Thymus (tissue), 11 donors: Measurements from ENCODE around the gene EDC3. TPM values are rescaled to one million over a fixed set of nuclear protein-coding genes. Genes with fewer than 3 reads are reported as not detected.
A peak's percentile ranks its signal among the peaks of the same experiment; 100 is the strongest.
"Not testable (repeated sequence)": the region's sequence is repeated elsewhere in the genome, so short reads cannot be mapped to it uniquely, and the experiment has no call there.

Experiments
- DNase-seq, 9 donors: peaks; one replicate each; pipeline ENCODE4 v3.0.0-alpha.2; 2013; ENCODE audit warnings: low spot score in 9 of 9, low read depth in 6 of 9, missing footprints in 1 of 9
- H3K27ac ChIP-seq, 2 donors: one replicate each; pipeline ENCODE4 v1.5.1; 2013; ENCODE audit warnings: control low read depth in 1 of 2, low read depth in 1 of 2, low read length in 1 of 2, mild to moderate bottlenecking in 1 of 2, moderate library complexity in 1 of 2
- H3K27me3 ChIP-seq, 2 donors: one replicate each; pipeline ENCODE4 v1.5.1; 2013; ENCODE audit warnings: low read length in 1 of 2; ENCODE audit not compliant: control insufficient read depth in 2 of 2, insufficient read depth in 1 of 2
- H3K36me3 ChIP-seq, 2 donors: one replicate each; pipeline ENCODE4 v1.5.1; 2013; ENCODE audit warnings: low read length in 1 of 2, mild to moderate bottlenecking in 1 of 2, moderate library complexity in 1 of 2; ENCODE audit not compliant: control insufficient read depth in 2 of 2, insufficient read depth in 2 of 2
- H3K4me1 ChIP-seq, 2 donors: one replicate each; pipeline ENCODE4 v1.5.1; 2013; ENCODE audit warnings: low read length in 2 of 2; ENCODE audit not compliant: control insufficient read depth in 2 of 2, insufficient read depth in 2 of 2
- H3K4me3 ChIP-seq, 2 donors: one replicate each; pipeline ENCODE4 v1.5.1; 2013; ENCODE audit warnings: low read length in 2 of 2, control low read depth in 1 of 2, mild to moderate bottlenecking in 1 of 2
- H3K9me3 ChIP-seq, 2 donors: one replicate each; pipeline ENCODE4 v1.5.1; 2013; ENCODE audit warnings: low read length in 1 of 2, mild to moderate bottlenecking in 1 of 2; ENCODE audit not compliant: control insufficient read depth in 2 of 2, insufficient read depth in 1 of 2
- WGBS: extraction: QIAGEN DNeasy Blood & Tissue Kit; methylation state at CpG from one replicate; pipeline ENCODE4 v1.1.7; 2013; 5-methylcytosine and 5-hydroxymethylcytosine counted together
- polyA plus RNA-seq: library from polyadenylated mRNA; stranded (reverse); fragments of 200-250 nt; gene quantifications from one replicate; pipeline ENCODE4 v1.2.3, GENCODE V29; 2013
- total RNA-seq: library from RNA; stranded (reverse); fragments of 120-200 nt; gene quantifications from one replicate; pipeline ENCODE4 v1.2.4, GENCODE V29; 2013
- donor health status: healthy.

Gene EDC3
- total and polyA plus RNA-seq, 2 donors = 10.1 to 14.6 TPM

- Histone ChIP-seq H3K4me3 (no peak overlapping the region), H3K9me3 (no peaks in the 10 kb centered on the region), H3K4me1 (peaks cover 0 to 6% of the 10 kb centered on the region in 2 donors), H3K27me3 (peaks cover 0 to 2% of the 10 kb centered on the region in 2 donors), H3K27ac (no peak overlapping the region), H3K36me3 (no peaks in the 10 kb centered on the region)
- no peak for DNase-seq
- WGBS = 93% methylated on average over 12 of the region's 12 CpGs
These were observed 90.6 kb downstream of the EDC3 start for GRCh38 chr15:74604983-74605794.

DNA sequence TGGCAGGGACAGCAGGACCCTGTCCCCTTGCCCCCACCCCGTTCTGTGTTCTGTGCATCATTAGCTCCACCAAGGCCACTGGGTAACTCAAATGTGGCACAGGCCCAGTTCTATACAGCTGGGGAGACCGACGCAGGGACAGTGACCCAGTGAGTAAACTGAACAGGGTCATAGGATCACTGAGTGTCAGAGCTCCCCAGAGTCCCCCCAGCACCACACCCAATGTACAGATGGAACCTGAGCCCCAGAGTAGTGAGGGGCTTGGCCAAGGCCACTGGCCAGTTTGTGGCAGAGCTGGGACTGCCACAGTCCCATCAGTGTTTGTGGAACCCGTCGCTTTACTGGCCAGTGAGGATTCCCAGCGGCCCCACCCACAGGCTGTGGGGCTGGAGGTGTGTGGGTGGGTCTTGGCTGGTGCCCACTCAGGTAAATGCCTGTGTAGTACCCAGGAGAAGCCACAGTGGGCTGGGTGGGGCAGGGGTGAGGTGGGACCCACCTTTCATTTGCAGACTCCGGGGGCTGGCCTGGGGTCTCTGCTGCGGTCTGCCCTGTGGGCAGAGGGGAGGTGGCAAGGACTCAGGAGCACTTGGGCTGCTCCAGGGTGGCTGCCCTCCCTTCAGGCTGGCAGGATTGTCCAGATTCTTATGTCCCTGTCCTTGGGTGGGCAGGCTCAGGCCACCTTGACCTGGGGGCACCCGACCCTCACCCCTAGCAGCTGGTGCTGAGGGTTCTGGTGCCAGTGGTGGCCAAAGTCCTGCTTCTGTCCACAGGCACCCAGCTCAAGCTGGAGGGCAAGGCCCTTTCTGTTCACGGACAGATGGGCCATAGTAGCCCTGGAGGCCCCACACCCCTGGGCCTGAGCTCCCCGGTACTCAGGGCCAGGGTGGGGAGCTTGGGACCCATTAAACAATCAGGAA, 91.8 kb downstream of the EDC3 start:
- no peaks in the 10 kb centered on the region for H3K9me3 ChIP-seq
- DNase-seq = no peak
- peaks cover 0 to 2% of the 10 kb centered on the region in 2 donors for H3K27me3 ChIP-seq
- H3K4me3 ChIP-seq = no peak overlapping the region
- no peak overlapping the region for H3K27ac ChIP-seq
- H3K36me3 ChIP-seq = no peaks in the 10 kb centered on the region
- H3K4me1 ChIP-seq = peaks cover 2 to 6% of the 10 kb centered on the region in 2 donors
- WGBS = 94% methylated on average over 11 of the region's 11 CpGs

GRCh38 chr15:74603026-74603788, 92.6 kb downstream of the EDC3 start:
- H3K9me3 ChIP-seq = no peaks in the 10 kb centered on the region
- H3K4me1 ChIP-seq = peaks cover 7 to 15% of the 10 kb centered on the region in 2 donors
- WGBS = 98% methylated on average over 13 of the region's 13 CpGs
- no peak for DNase-seq
- no peak overlapping the region for H3K4me3 ChIP-seq
- H3K27ac ChIP-seq = no peak overlapping the region
- H3K27me3 ChIP-seq = no peaks in the 10 kb centered on the region
- no peaks in the 10 kb centered on the region for H3K36me3 ChIP-seq

DNA sequence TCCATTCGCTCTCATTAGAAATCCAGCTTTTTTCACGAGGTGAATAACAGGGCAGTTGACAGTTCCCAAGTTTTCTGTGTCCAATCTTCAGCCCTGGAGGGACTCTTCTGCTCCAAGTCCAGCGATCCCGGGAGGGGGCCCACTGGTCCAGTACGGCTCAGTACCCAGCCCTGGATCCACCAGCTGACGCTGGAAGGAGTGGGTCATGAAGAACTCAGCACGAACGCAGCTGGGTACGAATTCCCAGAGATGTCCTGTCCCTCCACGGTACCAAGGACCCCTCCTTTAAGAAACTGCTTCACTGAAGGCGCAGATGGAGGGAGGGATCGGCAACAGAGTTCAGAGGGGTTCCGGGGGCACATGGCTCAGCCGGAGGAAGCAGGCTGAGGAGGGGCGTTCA, 96.7 kb downstream of the EDC3 start:
- Histone ChIP-seq H3K27me3 (no peaks in the 10 kb centered on the region), H3K4me1 (peaks cover 10 to 18% of the 10 kb centered on the region in 2 donors), H3K4me3 (peak overlapping the region; percentile 80 to 83), H3K27ac (no peak overlapping the region), H3K9me3 (no peaks in the 10 kb centered on the region), H3K36me3 (peaks cover 0 to 6% of the 10 kb centered on the region in 2 donors)
- no peak for DNase-seq
- 93% methylated on average over 15 of the region's 15 CpGs for WGBS

DNA sequence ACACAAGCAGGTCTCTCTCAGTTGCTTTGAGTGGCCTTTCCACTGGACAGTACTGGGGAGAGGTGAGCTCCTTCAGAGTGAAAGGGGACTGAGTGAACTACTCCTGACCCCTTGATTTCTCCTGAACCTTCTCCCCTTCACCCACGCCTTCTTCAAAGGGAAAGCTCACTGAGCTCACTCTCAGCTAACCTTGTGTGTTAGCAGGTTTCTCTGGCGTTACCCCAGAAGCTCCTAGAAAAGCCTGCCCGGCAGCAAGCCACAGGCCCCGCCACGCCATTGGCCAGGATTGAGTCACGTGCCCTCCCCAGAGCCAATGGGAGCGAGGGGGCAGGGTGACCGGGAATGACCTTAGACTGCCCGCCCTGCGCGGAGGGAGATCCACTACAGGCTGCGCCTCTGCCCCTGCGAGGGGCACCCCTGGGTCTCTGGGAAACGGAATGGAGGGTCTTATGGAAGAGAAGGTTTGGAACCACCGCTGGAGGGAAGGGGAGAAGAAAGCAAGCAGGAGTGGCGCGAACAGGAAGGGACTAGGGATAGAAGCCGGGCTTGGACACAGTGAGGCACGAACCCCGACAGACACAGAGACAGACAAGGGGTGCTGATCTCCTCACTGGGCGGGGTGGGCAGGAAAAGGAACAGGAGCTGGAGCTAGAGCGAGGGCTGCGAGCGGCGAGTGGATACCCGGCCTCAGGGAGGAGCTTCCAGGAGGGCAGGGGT, 97.5 kb downstream of the EDC3 start:
- H3K27me3 ChIP-seq = no peaks in the 10 kb centered on the region
- H3K4me3 ChIP-seq = peak overlapping the region; percentile 80 to 83
- H3K36me3 ChIP-seq = peaks cover 7 to 10% of the 10 kb centered on the region in 2 donors
- H3K27ac ChIP-seq = peak overlapping the region; percentile 88 to 90
- peak in 8 of 9 donors; percentile 73 to 91 (median 82) for DNase-seq
- 1% methylated on average over 26 of the region's 26 CpGs for WGBS
- H3K4me1 ChIP-seq = peaks cover 10 to 18% of the 10 kb centered on the region in 2 donors
- no peaks in the 10 kb centered on the region for H3K9me3 ChIP-seq

DNA sequence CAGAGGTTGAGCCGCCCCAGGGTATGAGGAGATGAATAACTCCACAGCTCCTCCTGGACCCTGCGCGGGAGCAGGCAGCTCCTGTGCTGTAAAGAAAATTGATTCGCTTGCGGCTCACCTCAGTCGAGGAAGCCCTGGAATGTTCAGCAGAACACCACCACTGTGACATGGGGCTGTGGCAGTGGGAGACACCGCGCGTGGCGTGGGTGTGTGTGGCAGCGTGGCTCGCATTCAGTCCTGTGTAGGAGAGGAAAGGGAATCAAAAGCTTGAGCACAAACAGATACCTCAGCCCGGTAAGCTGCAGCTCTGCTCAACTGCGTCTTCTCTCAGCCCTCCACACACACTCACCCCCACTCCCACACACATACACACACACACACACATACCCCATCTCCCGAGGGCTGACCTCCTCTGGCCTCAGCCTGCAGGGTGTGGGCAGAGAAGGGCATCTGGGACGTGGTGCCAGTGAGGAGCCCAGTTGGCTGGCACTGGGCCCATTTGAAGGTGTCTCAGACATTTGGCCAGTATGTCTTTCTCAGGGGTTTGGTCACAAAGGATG, 98.6 kb downstream of the EDC3 start:
- not testable (repeated sequence) for H3K9me3 ChIP-seq, H3K27ac ChIP-seq, H3K27me3 ChIP-seq, H3K4me3 ChIP-seq, DNase-seq
- Histone ChIP-seq H3K4me1 (peaks cover 10 to 18% of the 10 kb centered on the region in 2 donors), H3K36me3 (peaks cover 16 to 20% of the 10 kb centered on the region in 2 donors)
- WGBS = 97% methylated on average over 16 of the region's 16 CpGs

GRCh38 chr15:74596736-74597135, 99.1 kb downstream of the EDC3 start:
- Histone ChIP-seq H3K36me3 (peaks cover 20 to 25% of the 10 kb centered on the region in 2 donors), H3K4me1 (peaks cover 10 to 18% of the 10 kb centered on the region in 2 donors)
- H3K4me3 ChIP-seq, DNase-seq, H3K9me3 ChIP-seq, H3K27me3 ChIP-seq, H3K27ac ChIP-seq: not testable (repeated sequence)
- 87% methylated on average over 10 of the region's 11 CpGs for WGBS

DNA sequence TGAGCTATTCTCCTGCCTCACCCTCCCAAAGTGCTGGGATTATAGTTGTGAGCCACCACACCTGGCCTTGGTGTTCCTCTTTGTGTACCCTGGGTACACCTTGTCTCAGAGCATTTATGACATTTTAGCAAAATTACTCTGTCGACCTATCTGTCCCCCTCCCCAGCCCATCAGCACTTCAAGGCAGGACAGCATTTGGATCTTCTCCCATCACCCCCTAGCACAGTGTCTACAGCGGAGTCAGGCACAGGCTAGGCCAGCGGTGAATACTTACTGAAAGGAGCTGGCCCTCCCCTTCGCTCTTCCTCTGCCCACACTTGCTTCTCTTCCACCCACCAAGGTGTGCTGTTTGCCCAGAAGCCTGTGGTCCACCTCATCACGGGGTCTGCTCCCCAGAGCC, 100.6 kb downstream of the EDC3 start:
- no peak for DNase-seq
- no peaks in the 10 kb centered on the region for H3K27me3 ChIP-seq
- no peaks in the 10 kb centered on the region for H3K9me3 ChIP-seq
- 97% methylated on average over 5 of the region's 5 CpGs for WGBS
- peaks cover 20 to 36% of the 10 kb centered on the region in 2 donors for H3K36me3 ChIP-seq
- H3K27ac ChIP-seq = no peak overlapping the region
- H3K4me1 ChIP-seq = peaks cover 10 to 18% of the 10 kb centered on the region in 2 donors
- no peak overlapping the region for H3K4me3 ChIP-seq
